Upper lobe of left lung (tissue), 4 donors: ENCODE measurements around the gene GRK2.

ENCODE experiments used
- EP300 ChIP-seq, 4 donors: sonication (generic); formaldehyde crosslinking; IDR thresholded peaks; one replicate each; pipeline ENCODE4 v1.5.1; 2017; ENCODE audit warnings: antibody characterized with exemption in 4 of 4, control low read depth in 2 of 4
- POLR2A ChIP-seq, 4 donors: fragments of 450-650 bp; IDR thresholded peaks; one replicate each; pipeline ENCODE4 v1.5.1; 2016 to 2017; ENCODE audit warnings: antibody characterized with exemption in 4 of 4, mild to moderate bottlenecking in 2 of 4
- POLR2AphosphoS5 ChIP-seq, 2 donors: sonication (generic); formaldehyde crosslinking; IDR thresholded peaks; one replicate each; pipeline ENCODE4 v1.5.1; 2017; ENCODE audit warnings: antibody characterized with exemption in 2 of 2
- TF ChIP-seq, protein P1 (sequence below), 6 experiments: fragments of 450-650 bp in 4 of 6; fragments of 200-600 bp in 2 of 6; sonication (generic) in 2 of 6; IDR thresholded peaks; one replicate each; pipeline ENCODE4 v1.5.1; 2016 to 2019; ENCODE audit warnings: antibody characterized with exemption in 6 of 6

DNA sequence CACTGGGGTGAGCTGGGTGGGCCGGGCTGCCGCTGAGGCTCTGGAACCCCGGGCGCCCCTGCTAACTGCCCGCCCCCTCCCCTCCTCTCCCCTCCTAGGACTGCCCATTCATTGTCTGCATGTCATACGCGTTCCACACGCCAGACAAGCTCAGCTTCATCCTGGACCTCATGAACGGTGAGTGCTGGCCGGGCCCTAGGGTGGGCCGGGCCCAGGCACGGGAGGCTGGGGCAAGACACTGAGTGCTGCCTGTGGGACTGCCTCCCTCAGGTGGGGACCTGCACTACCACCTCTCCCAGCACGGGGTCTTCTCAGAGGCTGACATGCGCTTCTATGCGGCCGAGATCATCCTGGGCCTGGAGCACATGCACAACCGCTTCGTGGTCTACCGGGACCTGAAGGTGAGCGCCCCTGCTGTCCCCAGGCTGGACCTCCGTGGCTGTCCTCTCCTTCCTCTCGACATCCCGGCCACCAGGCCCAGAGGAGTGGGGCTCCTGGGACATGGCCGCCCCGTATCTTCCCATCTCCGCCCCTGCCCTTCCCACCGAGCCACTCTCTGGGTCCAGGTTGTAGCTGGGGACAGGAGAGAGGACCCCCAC is 15.4 kb downstream of the GRK2 start:
- no peak for TF ChIP-seq POLR2AphosphoS5 (IDR thresholded peaks at IDR 0.05)
- TF ChIP-seq, protein P1, sequence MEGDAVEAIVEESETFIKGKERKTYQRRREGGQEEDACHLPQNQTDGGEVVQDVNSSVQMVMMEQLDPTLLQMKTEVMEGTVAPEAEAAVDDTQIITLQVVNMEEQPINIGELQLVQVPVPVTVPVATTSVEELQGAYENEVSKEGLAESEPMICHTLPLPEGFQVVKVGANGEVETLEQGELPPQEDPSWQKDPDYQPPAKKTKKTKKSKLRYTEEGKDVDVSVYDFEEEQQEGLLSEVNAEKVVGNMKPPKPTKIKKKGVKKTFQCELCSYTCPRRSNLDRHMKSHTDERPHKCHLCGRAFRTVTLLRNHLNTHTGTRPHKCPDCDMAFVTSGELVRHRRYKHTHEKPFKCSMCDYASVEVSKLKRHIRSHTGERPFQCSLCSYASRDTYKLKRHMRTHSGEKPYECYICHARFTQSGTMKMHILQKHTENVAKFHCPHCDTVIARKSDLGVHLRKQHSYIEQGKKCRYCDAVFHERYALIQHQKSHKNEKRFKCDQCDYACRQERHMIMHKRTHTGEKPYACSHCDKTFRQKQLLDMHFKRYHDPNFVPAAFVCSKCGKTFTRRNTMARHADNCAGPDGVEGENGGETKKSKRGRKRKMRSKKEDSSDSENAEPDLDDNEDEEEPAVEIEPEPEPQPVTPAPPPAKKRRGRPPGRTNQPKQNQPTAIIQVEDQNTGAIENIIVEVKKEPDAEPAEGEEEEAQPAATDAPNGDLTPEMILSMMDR (IDR thresholded peaks at IDR 0.05), result no peak
- no peak for TF ChIP-seq POLR2A (IDR thresholded peaks at IDR 0.05)
- no peak for TF ChIP-seq EP300 (IDR thresholded peaks at IDR 0.05)
